H4 (cell line): ENCODE measurements around the gene OXTR. TPM values are rescaled to one million over a fixed set of nuclear protein-coding genes. Genes with fewer than 3 reads are reported as not detected.

ENCODE experiments used
- DNase-seq: peaks from one replicate; pipeline ENCODE4 v3.0.0-alpha.2; 2015; ENCODE audit warnings: low spot score
- total RNA-seq: library from RNA; depleted of rRNA; stranded (reverse); fragments of >200 nt; shearing (Covaris generic); gene quantifications from 2 replicates; pipeline ENCODE4 v1.2.3, GENCODE V29; 2014; rRNA removed

The OXTR gene
- total RNA-seq, 1 experiment from 2014 or later, result 0.12 TPM

GRCh38 chr3:8712045-8712907 lies 57.1 kb downstream of the OXTR start:
- peak; percentile 94 for DNase-seq

DNA sequence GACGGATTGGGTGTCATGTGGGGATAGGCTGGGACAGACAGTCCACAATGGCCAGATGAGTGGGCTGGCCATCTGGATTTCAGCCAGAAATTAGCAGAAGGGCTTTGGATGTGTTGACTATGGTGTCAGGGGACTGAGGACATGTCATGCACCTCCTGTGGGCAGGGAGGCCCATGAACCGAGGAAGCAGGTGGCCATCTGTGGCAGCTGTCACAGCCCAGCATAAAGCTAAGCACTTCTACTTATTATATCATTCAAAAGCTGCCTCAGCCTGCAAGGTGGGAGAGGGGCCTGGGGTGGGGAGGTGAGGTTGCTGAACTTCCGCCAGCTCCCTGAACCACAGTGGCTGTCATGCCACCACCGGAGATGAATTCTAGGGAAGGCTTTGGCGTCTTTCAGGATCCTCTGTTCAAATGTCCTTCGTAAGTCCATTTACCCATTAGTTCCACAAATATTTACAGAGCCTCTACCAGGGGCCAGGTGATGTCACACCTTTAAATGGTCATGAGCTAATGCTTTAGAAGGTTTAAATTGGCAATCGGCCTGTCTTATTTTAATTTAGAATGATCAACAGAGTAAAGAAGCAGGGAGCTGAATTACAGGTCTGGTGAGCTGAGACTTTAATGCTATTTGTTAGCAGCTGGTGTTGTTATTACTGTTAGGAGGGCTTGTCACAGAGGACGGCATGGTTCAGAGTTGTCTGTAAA lies 59.5 kb downstream of the OXTR start:
- no peak for DNase-seq

DNA sequence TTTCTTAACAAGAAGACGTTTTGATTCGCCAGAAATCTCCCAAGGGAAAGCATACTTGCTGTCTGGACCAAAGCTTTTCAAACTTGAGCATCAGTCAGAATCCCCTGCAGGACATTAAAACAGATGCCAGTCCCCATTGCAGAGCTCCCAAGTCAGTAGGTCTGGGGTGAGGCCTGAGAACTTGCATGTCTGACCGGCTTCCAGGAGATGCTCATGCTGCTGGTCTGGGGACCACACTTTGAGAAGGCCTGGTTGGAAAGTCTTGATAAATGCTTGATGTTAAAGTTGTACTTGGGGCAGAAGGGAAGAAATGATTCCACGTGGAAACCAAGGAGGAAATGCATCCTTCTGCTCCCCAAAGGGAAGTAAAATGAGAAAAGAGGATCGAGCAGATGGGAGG lies 60.1 kb downstream of the OXTR start:
- no peak for DNase-seq

GRCh38 chr3:8705575-8705974 lies 63.8 kb downstream of the OXTR start:
- no peak for DNase-seq

GRCh38 chr3:8702560-8702959 lies 66.9 kb downstream of the OXTR start:
- no peak for DNase-seq

Other genes starting within 250 kb of the OXTR start
- 0.06 TPM in 1 of 2 replicates, not detected in the other for gene SSUH2, start 124.8 kb downstream of the OXTR start, total RNA-seq
- not detected in 2 replicates for gene CAV3, start 35.8 kb downstream of the OXTR start, total RNA-seq
- gene RAD18, start 193.9 kb upstream of the OXTR start, total RNA-seq, result 9.9 and 14.9 TPM in 2 replicates